Trophoblast cell (in vitro differentiated cells and primary cell): ENCODE results near the gene LGALS9. TPM values are rescaled to one million over a fixed set of nuclear protein-coding genes. Genes with fewer than 3 reads are reported as not detected.

Experiments used
- DNase-seq, 2 donors: peaks; one replicate each; pipeline ENCODE4 v3.0.0-alpha.2; 2016
- H2AFZ ChIP-seq: 2 replicates; pipeline ENCODE4 v1.6.1; 2013; ENCODE audit warnings: low read length, moderate library complexity, mild to moderate bottlenecking; ENCODE audit not compliant: insufficient read depth, poor library complexity
- H2AK5ac ChIP-seq: 2 replicates; pipeline ENCODE4 v1.6.1; 2013; ENCODE audit warnings: mild to moderate bottlenecking, low read length
- H2BK120ac ChIP-seq: 2 replicates; pipeline ENCODE4 v1.6.1; 2013; ENCODE audit warnings: low read length, mild to moderate bottlenecking, moderate library complexity; ENCODE audit not compliant: insufficient read depth, poor library complexity
- H2BK12ac ChIP-seq: 2 replicates; pipeline ENCODE4 v1.6.1; 2013; ENCODE audit warnings: mild to moderate bottlenecking, low read length, moderate library complexity
- H2BK5ac ChIP-seq: 2 replicates; pipeline ENCODE4 v1.6.1; 2013; ENCODE audit warnings: low read length, low read depth, moderate library complexity, mild to moderate bottlenecking; ENCODE audit not compliant: poor library complexity
- H3K14ac ChIP-seq: 2 replicates; pipeline ENCODE4 v1.6.1; 2013; ENCODE audit warnings: mild to moderate bottlenecking, low read length
- H3K18ac ChIP-seq: 2 replicates; pipeline ENCODE4 v1.6.1; 2013; ENCODE audit warnings: mild to moderate bottlenecking, low read length
- H3K23ac ChIP-seq: 2 replicates; pipeline ENCODE4 v1.6.1; 2013; ENCODE audit warnings: low read length
- H3K27ac ChIP-seq: 2 replicates; pipeline ENCODE4 v1.5.1; 2013; ENCODE audit warnings: low read depth, mild to moderate bottlenecking, inconsistent platforms, low read length, moderate library complexity
- H3K27me3 ChIP-seq: 2 replicates; pipeline ENCODE4 v1.6.1; 2013; ENCODE audit warnings: inconsistent platforms, mild to moderate bottlenecking, low read length, moderate library complexity; ENCODE audit not compliant: insufficient read depth
- H3K36me3 ChIP-seq, 2 experiments: 1 replicate in 1 of 2; 2 replicates in 1 of 2; pipeline ENCODE4 v1.6.1; 2013; ENCODE audit warnings: low read length in 2 of 2, mild to moderate bottlenecking in 2 of 2, moderate library complexity in 1 of 2; ENCODE audit not compliant: insufficient read depth in 2 of 2, control insufficient read depth in 1 of 2
- H3K4ac ChIP-seq: 2 replicates; pipeline ENCODE4 v1.6.1; 2013; ENCODE audit warnings: low read depth, mild to moderate bottlenecking, low read length, moderate library complexity
- H3K4me1 ChIP-seq, 2 experiments: 1 replicate in 1 of 2; 2 replicates in 1 of 2; pipeline ENCODE4 v1.6.1; 2013; ENCODE audit warnings: low read length in 2 of 2, mild to moderate bottlenecking in 2 of 2, moderate library complexity in 1 of 2; ENCODE audit not compliant: insufficient read depth in 2 of 2, control insufficient read depth in 1 of 2
- H3K4me2 ChIP-seq: 2 replicates; pipeline ENCODE4 v1.6.1; 2013; ENCODE audit warnings: inconsistent platforms, mild to moderate bottlenecking, low read length, moderate library complexity
- H3K4me3 ChIP-seq: 2 replicates; pipeline ENCODE4 v1.5.1; 2013; ENCODE audit warnings: mild to moderate bottlenecking, low read depth, low read length, inconsistent platforms
- H3K79me1 ChIP-seq: one replicate; pipeline ENCODE4 v1.6.1; 2013; ENCODE audit warnings: low read length
- H3K79me2 ChIP-seq: 2 replicates; pipeline ENCODE4 v1.6.1; 2013; ENCODE audit warnings: low read length, mild to moderate bottlenecking; ENCODE audit not compliant: control insufficient read depth, insufficient read depth, poor library complexity
- H3K9ac ChIP-seq: 2 replicates; pipeline ENCODE4 v1.6.1; 2013; ENCODE audit warnings: mild to moderate bottlenecking, low read length
- H3K9me3 ChIP-seq: 2 replicates; pipeline ENCODE4 v1.6.1; 2013; ENCODE audit warnings: low read depth, mild to moderate bottlenecking, control low read depth, inconsistent platforms, low read length; ENCODE audit not compliant: insufficient read depth
- H4K12ac ChIP-seq: 2 replicates; pipeline ENCODE4 v1.6.1; 2013; ENCODE audit warnings: low read depth, mild to moderate bottlenecking, low read length, moderate library complexity
- H4K8ac ChIP-seq: 2 replicates; pipeline ENCODE4 v1.6.1; 2013; ENCODE audit warnings: low read depth, mild to moderate bottlenecking, low read length, moderate library complexity
- H4K91ac ChIP-seq: one replicate; pipeline ENCODE4 v1.6.1; 2013; ENCODE audit warnings: low read depth, mild to moderate bottlenecking, low read length, moderate library complexity
- WGBS: extraction: QIAGEN DNeasy Blood & Tissue Kit; methylation state at CpG from one replicate; pipeline ENCODE4 v1.1.7; 2013; ENCODE audit warnings: missing lambda C conversion rate; ENCODE audit not compliant: insufficient read length, insufficient coverage; ENCODE audit errors: extremely low coverage; 5-methylcytosine and 5-hydroxymethylcytosine counted together
- polyA plus RNA-seq: library from polyadenylated mRNA; stranded (reverse); fragments of 200-250 nt; gene quantifications from 2 replicates; pipeline ENCODE4 v1.2.3, GENCODE V29; 2013

Gene LGALS9
- 4.2 and 5.3 TPM in 2 replicates for polyA plus RNA-seq

GRCh38 chr17:27630607-27631410 lies at the start of gene LGALS9:
Gene LGALS9, plus strand, starts transcription at chr17:27631188. Its CDS starts 78 bp downstream, at chr17:27631266.
- H3K9me3 ChIP-seq, result no peaks in the 10 kb centered on the region
- H3K4me2 ChIP-seq, result no peak within 1 kb of the TSS
- H3K14ac ChIP-seq, result no peak within 1 kb of the TSS
- H3K27me3 ChIP-seq, result no peaks in the 10 kb centered on the region
- no peak within 1 kb of the TSS for H3K23ac ChIP-seq
- no peak within 1 kb of the TSS for H2AFZ ChIP-seq
- H4K8ac ChIP-seq, result no peak within 1 kb of the TSS
- no peak within 1 kb of the TSS for H2BK12ac ChIP-seq
- no peaks in the 10 kb centered on the region for H3K4me1 ChIP-seq
- peak in 1 of 2 donors; percentile 24 for DNase-seq
- WGBS, result no CpG with 5 or more reads among the region's 10 CpGs
- no peak within 1 kb of the TSS for H2BK5ac ChIP-seq
- H2BK120ac ChIP-seq, result no peak within 1 kb of the TSS
- H3K9ac ChIP-seq, result no peak within 1 kb of the TSS
- no peak within 1 kb of the TSS for H3K27ac ChIP-seq
- H3K79me2 ChIP-seq, result no peaks in the 10 kb centered on the region
- H3K79me1 ChIP-seq, result peaks cover 3% of the 10 kb centered on the region
- no peak within 1 kb of the TSS for H3K4ac ChIP-seq
- no peak within 1 kb of the TSS for H2AK5ac ChIP-seq
- H4K91ac ChIP-seq, result no peak within 1 kb of the TSS
- no peak within 1 kb of the TSS for H3K18ac ChIP-seq
- H3K36me3 ChIP-seq, result peaks cover 6 to 10% of the 10 kb centered on the region in 2 experiments
- H4K12ac ChIP-seq, result no peak within 1 kb of the TSS
- H3K4me3 ChIP-seq, result no peak within 1 kb of the TSS

- Histone ChIP-seq H3K9ac (no peak overlapping the region), H3K4me1 (peaks cover 45 to 53% of the 10 kb centered on the region in 2 experiments), H2AFZ (no peak overlapping the region), H4K8ac (no peak overlapping the region), H3K27ac (no peak overlapping the region), H3K79me1 (peaks cover 53% of the 10 kb centered on the region), H2AK5ac (peak overlapping the region; percentile 65), H3K4me3 (no peak overlapping the region), H3K27me3 (no peaks in the 10 kb centered on the region), H3K4ac (no peak overlapping the region), H3K4me2 (no peak overlapping the region), H3K79me2 (peaks cover 7% of the 10 kb centered on the region), H4K91ac (peak overlapping the region; percentile 21), H2BK5ac (no peak overlapping the region), H3K36me3 (peaks cover 15 to 16% of the 10 kb centered on the region in 2 experiments), H3K9me3 (no peaks in the 10 kb centered on the region), H3K23ac (no peak overlapping the region), H2BK12ac (peak overlapping the region; percentile 63), H3K14ac (no peak overlapping the region), H3K18ac (peak overlapping the region; percentile 14), H4K12ac (no peak overlapping the region), H2BK120ac (no peak overlapping the region)
- no CpG with 5 or more reads among the region's 18 CpGs for WGBS
- no peak for DNase-seq
These were observed 48.3 kb upstream of the LGALS9 start for GRCh38 chr17:27582696-27583095.

GRCh38 chr17:27585153-27585681 lies 45.8 kb upstream of the LGALS9 start:
- Histone ChIP-seq H3K4me2 (no peak overlapping the region), H3K4me1 (peaks cover 28 to 35% of the 10 kb centered on the region in 2 experiments), H3K18ac (peak overlapping the region; percentile 58), H3K23ac (no peak overlapping the region), H4K8ac (peak overlapping the region; percentile 76), H3K27me3 (no peaks in the 10 kb centered on the region), H3K79me1 (peaks cover 43% of the 10 kb centered on the region), H3K4me3 (no peak overlapping the region), H3K79me2 (peaks cover 3% of the 10 kb centered on the region), H3K9me3 (no peaks in the 10 kb centered on the region), H2AFZ (no peak overlapping the region), H3K4ac (peak overlapping the region; percentile 88), H4K91ac (peak overlapping the region; percentile 98), H2BK120ac (peak overlapping the region; percentile 91), H3K27ac (peak overlapping the region; percentile 86), H3K14ac (peak overlapping the region; percentile 84), H3K9ac (no peak overlapping the region), H2AK5ac (peak overlapping the region; percentile 78), H4K12ac (peak overlapping the region; percentile 54), H3K36me3 (peaks cover 25 to 26% of the 10 kb centered on the region in 2 experiments), H2BK12ac (peak overlapping the region; percentile 94), H2BK5ac (peak overlapping the region; percentile 75)
- DNase-seq, result peak; percentile 75 to 76
- no CpG with 5 or more reads among the region's 9 CpGs for WGBS

- peak overlapping the region; percentile 76 for H4K8ac ChIP-seq
- H3K9ac ChIP-seq, result no peak overlapping the region
- H3K4me3 ChIP-seq, result no peak overlapping the region
- peak overlapping the region; percentile 58 for H3K18ac ChIP-seq
- no CpG with 5 or more reads among the region's 5 CpGs for WGBS
- H3K14ac ChIP-seq, result peak overlapping the region; percentile 84
- H2AFZ ChIP-seq, result peak overlapping the region; percentile 4
- H3K23ac ChIP-seq, result no peak overlapping the region
- peak overlapping the region; percentile 86 for H3K27ac ChIP-seq
- peaks cover 25 to 33% of the 10 kb centered on the region in 2 experiments for H3K4me1 ChIP-seq
- peak overlapping the region; percentile 75 for H2BK5ac ChIP-seq
- H3K79me2 ChIP-seq, result peaks cover 3% of the 10 kb centered on the region
- H2BK12ac ChIP-seq, result peak overlapping the region; percentile 94
- H3K4me2 ChIP-seq, result peak overlapping the region; percentile 29
- peak overlapping the region; percentile 91 for H2BK120ac ChIP-seq
- H3K27me3 ChIP-seq, result no peaks in the 10 kb centered on the region
- peak overlapping the region; percentile 78 for H2AK5ac ChIP-seq
- H4K12ac ChIP-seq, result peak overlapping the region; percentile 54
- H4K91ac ChIP-seq, result peak overlapping the region; percentile 98
- no peaks in the 10 kb centered on the region for H3K9me3 ChIP-seq
- no peak for DNase-seq
- H3K79me1 ChIP-seq, result peaks cover 42% of the 10 kb centered on the region
- H3K36me3 ChIP-seq, result peaks cover 26 to 28% of the 10 kb centered on the region in 2 experiments
- H3K4ac ChIP-seq, result peak overlapping the region; percentile 88
These were observed 45.2 kb upstream of the LGALS9 start for GRCh38 chr17:27585792-27586191.
